GM12874 (cell line): Measurements from ENCODE around the gene TMEM203.

ENCODE experiments used
- CTCF ChIP-seq: IDR thresholded peaks from 2 replicates; pipeline ENCODE4 v1.5.1; 2011; ENCODE audit warnings: low read depth, mild to moderate bottlenecking, control low read depth, low read length, moderate library complexity; ENCODE audit not compliant: insufficient read depth

TMEM203 gene

GRCh38 chr9:137169896-137170358 is 35.5 kb downstream of the TMEM203 start, which contains the start of gene LRRC26:
TSS of gene LRRC26 (minus strand) at chr9:137170051. CDS start at chr9:137169943, 108 bp downstream.
- no peak for TF ChIP-seq CTCF

- no peak for TF ChIP-seq CTCF
These were observed 36.3 kb downstream of the TMEM203 start for GRCh38 chr9:137168904-137169856.

GRCh38 chr9:137168573-137168903 is 36.9 kb downstream of the TMEM203 start:
- TF ChIP-seq CTCF, result no peak

GRCh38 chr9:137167747-137168572 is 37.5 kb downstream of the TMEM203 start:
- no peak for TF ChIP-seq CTCF

GRCh38 chr9:137167277-137167746 is 38.1 kb downstream of the TMEM203 start:
- no peak for TF ChIP-seq CTCF

GRCh38 chr9:137166380-137167229 is 38.8 kb downstream of the TMEM203 start:
- no peak for TF ChIP-seq CTCF
